Hematopoietic multipotent progenitor cell treated with erythropoietin and hydrocortisone succinate and interleukin-3 and kit ligand, for 8 days (in vitro differentiated cells): ENCODE measurements around the gene CMKLR1.

Experiments
- DNase-seq: peaks from one replicate; pipeline ENCODE4 v3.0.0-alpha.2; 2015

CMKLR1 gene

DNA sequence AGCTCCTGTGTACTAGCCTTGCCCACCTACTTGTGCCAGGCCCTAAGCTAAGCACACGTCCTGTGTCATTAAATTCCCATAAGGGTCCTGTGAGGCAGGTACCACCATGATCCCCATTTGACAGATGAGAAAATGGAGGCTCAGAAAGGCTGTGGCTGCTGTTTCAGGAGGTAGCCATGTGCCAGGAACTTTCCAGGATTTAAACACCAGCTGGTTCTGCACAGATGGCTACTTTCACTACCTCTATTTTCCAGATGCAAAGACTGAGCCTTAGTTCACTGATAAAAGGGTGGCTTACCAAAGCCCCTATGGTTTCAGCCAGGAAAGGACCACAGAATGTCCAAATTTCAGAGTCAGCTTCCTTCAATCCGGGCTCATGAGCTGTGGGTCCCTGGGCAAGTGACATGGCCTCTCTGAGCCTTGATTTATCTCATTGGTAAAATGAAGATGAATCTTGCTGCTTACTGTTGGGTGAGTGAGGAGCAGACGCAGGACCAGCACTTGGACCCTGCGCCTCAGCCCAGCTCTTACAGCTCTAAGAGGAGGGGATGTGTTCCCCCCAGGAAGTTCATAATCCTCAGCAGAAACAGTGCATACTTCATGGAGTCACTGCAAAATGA is 23.5 kb downstream of the CMKLR1 start:
- DNase-seq: no peak

DNA sequence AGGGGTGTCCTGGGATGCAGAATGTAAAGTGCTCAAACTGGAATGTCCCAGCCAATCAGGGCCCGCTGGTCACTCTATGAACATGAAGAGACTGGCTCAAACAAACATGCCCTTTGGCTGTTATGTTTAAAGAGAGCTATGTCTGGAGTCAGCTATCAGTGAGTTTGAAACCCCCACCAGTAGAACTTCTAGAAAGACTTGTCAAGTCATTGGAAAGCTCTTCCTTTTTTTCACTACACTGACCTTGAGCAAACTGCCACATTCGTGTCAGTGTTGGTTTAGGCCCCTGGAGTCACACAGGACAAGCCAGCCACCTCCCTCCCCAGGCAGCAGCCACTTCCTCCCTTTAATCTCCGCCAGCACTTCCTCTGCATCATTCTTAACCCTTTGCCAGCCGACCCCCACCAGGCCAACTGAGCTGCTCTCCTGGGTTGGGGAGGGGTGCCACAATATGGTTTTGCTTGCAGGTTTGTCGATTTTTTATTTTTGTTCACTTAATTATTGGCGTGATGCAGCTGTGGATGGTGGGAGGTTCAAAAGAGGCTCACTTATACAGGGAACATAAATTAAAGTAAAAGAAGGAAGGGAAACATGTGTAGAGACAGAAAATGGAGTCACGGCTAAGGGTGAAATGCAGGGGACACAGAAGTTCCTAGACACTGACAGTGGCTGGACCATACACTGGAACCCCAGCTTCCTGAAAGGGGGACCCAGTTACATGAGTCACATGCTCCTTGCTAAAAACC is 25.3 kb downstream of the CMKLR1 start:
- DNase-seq: peak; percentile 39

DNA sequence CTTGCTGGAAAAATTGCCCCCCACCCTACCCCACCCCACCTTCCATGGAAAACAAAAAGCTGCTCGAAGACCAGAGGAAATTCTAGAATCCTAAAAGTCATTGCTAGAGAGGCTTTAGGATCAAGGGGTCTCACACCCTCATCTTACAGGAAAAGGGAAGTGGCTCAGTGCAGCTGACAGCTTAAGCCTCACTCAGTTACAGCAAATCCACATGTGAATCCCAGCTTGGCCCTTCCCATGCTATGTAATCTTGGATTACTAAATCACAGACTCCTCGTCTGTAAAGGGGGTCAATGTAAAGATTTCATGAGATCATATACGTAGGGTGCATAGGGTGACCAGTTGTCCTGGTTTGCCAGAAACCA is 25.9 kb downstream of the CMKLR1 start:
- peak; percentile 3 for DNase-seq

DNA sequence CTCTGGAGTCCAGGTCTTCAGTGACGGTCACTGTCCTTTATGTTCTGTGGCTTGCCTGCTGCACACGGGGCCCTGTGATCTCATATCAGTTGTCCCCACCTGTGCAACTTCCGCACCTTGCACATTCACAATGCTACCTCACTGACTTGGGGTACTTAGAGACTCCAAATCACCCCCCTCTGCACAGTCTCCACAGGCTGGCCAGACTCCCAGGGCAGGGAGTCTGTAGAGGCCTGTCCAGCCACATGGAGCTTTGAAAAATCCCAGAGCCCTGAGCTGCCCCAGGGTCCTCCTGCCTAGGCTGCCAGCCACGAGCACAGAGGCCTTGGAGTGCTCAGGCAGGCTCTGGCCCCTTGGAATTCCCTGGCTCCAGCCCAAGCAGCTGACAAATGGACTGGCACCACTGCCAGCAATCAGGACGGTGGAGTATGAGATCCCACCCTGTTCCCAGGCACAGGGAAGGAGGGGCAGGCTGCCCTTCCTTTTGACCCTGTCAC is 26.4 kb downstream of the CMKLR1 start:
- DNase-seq: no peak

DNA sequence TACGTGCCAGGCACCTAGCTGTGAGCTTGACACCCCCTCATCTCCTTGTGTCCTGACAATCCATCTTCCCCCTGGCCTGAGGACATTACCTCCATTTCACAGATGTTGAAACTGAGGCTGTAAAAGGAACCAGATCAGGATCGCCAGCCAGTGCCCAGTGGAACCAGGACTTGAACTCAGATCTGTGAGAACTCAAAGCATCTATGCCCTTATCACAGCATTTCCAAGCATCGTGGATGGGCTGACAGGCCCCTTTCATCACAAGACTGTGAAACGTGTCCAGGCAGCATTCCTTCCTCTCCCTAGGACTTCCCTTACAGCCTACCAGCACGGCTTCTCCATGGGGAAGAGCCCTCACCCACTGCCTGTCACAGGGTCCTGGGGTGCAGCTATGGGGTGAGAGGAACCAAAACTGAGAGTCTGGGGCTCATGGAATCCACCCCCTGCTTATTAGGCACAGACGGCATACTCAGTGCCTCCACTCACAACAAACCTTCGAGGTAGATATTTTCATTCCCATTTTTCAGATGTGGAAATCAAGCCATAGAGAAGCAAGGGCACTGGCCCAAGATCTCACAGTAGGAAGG is 26.9 kb downstream of the CMKLR1 start:
- DNase-seq: no peak

DNA sequence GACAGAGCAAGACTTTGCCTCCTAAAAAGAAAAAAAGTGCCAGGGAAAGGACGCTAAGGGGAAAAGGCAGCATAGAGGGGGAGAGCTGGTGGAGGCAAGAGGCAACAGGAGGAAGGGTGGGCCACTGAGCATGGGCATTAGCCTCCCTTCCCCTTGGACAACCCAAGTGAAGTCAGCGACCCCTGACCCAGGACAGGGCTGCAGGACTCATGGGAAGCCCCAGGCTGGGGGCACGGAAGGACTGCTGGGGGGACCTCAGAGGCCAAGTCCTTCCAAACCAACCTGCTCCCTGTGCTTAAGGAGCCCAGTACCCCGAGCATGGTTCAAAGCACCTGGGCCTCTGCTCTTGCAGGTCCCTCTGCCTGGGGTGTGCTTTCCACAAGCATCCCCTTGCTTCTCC is 27.5 kb downstream of the CMKLR1 start:
- no peak for DNase-seq

DNA sequence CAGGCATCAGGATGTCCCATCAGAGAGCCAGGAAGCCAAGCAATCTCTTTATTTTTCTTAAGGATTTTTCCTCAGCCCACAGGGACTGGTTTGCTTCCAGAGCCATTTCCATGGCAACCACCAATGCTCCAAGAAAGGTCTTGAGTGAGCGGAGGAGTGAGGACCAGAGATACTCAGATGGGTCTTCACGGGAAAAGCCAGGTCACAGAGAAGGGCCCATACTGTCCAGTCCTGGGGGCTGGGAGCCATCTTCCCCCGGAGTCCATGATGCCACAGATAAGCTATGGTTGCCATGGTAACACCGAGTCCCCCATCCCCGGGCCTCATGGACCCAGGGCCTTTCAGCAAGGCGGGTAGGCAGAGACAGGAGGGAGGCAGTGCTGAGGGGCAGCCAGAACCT is 28.6 kb downstream of the CMKLR1 start:
- no peak for DNase-seq

DNA sequence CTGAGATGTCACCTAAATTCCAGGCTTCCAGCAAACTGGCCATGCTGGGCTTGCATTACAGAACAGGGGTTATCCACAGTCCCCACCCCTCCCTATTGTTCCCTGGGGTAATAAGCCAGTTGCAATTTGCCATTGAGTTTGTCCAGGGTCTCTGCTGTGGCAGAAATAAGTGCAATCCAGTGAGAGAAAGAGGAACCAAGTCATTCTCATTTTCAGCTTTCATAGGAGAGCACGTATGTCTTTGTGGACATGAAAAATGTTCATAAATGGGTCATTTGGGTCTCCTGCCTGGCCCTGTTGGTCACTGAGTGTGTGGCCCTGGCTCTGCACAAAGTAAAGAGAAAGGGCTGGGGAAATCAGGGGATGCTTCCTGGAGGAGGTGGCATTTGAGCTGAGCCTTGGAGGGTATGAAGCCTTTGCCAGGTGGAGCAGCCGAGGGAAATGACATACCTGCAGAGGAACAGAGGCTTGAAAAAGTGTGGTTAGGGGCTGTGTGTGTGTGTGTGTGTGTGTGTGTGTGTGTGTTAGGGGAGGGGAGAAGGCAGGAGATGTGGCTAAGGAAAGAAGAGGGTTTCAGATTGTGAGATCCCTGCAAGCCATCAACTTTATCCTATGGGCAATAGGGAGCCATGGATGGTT is 29.3 kb downstream of the CMKLR1 start:
- DNase-seq: no peak

DNA sequence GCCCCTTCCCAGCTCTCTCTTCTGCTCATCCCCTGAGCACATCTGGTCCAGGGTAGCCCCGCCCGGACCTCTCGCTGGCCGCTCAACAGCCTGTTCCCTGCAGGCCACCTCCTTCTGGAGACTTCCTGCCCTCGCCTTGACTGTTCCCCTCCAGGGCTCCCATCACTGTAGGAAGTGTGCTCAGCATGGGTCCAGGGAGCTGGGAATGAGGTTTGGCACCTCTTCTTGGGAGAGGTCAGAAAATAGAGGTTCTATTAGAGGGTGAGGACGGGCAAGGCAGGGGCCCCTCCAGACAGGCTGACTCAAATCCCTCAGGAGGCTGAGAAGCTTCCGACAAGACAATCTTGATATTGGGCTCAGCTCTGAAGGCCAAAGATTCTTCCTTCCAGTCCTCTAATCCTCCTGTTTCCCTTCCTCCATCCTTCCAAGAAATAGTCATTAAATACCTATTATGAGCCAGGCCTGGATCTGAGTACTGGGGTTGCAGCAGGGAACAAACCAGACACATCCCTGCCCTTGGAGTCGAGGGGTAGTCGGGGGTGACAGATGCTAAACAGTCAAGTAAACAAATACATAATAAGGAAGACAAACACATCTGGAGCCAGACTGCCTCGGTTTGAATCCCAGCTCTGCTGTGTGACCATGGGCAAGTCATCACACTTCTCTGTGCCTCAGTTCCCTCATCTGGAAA is 30.6 kb downstream of the CMKLR1 start:
- no peak for DNase-seq

DNA sequence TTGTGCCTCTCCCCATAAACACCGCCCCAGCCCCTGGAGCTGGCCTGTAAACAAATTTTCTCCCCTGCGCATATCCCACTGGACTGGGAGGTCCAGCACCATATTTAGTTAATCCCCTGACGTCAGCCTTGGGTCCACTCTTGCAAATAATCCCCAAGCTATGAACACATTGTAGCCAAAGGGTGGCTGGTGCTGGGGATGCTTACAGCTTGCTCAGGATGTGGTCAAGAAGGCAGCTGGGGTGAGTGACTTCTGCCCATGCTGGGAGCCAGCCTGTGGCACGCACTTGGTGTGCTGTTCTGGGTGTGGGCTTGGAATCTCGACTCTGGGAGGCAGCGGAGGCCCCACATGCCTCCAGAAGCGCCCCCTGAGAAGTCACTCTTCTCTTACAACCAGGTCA is 32.1 kb downstream of the CMKLR1 start:
- DNase-seq: no peak

DNA sequence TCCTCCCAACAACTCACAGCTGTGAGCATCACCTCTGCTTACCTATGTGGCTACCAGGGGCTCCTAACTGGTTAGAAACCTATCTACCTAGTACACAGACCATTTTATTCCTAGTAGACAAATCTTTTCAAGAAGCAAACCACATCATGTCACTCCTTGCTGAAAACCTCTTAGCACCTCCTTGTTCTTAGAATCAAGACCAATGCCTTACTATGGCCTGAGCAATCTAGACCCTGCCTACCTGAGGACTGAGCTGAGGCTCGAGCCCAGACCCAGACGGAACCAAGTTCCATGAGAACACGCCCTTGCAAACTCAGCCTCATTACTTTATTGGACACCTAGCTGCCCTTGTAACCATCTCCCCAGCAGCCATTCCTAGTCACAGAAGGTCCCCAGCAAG is 32.6 kb downstream of the CMKLR1 start:
- DNase-seq: no peak

DNA sequence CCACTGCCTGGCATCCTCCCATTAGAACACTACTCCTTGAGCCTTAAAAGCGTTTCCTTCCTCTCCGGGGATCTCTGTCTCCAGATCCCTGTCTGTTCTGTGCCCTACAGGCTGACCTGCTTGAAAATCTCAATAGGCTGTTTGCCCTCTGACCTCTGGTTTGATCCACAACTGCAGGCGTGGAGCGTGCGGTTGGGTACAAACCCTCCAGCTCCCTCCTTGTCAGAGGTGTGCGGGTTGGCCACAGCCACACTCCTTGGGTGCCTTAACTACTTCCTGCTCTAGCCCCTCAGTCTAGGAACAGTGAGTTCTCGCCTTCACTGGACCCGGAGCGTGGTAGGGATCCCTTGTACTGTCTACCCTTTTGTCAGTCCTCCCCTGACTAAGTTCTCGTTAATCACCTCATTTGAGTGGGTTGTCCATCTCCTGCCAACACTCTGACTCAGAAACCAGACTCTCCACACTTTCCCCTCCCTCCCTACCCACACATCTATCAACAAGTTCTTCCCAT is 33.1 kb downstream of the CMKLR1 start:
- DNase-seq: no peak

DNA sequence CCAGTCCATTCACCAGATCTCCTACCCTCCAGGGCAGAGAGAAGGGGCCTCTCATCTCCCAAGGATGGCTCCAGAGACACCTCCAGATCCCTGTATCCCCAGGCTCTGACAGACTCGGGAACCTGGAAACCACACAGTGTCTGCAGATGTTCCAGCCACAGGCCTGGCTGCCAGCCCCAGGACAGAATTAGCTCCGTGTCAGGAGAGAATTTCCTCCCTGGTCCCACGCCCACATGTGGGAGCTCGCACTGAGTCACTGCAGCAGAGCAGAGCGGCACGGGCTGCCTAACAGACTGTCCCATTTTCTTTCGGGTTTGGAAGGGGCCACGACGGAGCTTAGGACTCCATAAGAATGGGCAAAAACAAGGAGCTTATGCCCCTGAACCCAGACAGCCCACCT is 33.6 kb downstream of the CMKLR1 start:
- DNase-seq: no peak

DNA sequence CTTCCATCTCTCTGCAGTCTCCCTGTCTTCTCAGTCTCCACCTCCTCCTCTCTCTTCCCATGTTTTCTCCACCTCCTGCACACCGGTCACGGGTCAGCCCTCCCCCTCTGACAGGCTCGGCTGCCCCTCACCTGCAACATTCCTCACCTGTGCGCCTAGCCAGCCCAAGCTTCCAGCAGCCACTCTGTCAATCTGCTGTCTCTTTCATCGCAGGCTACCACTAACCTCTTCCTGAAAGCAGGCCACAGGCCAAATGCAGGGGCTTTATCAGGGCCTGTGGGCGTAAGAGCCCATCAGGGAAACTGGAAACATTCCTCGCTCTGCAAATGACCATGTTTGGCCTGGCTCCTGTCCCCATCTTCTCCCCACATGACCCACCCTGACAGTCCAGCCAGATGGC is 34.5 kb downstream of the CMKLR1 start:
- DNase-seq: no peak

DNA sequence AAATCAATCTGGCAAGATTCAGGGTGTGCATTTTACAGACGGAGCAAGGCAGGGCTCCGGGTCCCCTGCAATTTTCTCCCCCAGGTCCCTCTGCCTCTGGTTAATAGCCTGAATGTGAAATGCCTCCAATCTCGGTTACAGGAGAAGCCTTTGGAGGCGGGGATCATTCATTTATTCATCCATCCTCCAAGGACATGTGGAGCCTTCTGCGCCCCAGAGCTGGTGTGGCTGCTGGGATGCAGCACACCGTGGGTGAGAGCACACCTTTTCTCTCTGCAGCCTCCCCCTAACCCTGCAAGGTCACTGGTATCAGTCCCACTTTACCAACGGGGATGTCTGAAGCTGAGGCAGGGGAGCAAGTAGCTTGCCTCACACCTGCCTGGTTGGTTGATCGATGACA is 35.4 kb downstream of the CMKLR1 start:
- no peak for DNase-seq

DNA sequence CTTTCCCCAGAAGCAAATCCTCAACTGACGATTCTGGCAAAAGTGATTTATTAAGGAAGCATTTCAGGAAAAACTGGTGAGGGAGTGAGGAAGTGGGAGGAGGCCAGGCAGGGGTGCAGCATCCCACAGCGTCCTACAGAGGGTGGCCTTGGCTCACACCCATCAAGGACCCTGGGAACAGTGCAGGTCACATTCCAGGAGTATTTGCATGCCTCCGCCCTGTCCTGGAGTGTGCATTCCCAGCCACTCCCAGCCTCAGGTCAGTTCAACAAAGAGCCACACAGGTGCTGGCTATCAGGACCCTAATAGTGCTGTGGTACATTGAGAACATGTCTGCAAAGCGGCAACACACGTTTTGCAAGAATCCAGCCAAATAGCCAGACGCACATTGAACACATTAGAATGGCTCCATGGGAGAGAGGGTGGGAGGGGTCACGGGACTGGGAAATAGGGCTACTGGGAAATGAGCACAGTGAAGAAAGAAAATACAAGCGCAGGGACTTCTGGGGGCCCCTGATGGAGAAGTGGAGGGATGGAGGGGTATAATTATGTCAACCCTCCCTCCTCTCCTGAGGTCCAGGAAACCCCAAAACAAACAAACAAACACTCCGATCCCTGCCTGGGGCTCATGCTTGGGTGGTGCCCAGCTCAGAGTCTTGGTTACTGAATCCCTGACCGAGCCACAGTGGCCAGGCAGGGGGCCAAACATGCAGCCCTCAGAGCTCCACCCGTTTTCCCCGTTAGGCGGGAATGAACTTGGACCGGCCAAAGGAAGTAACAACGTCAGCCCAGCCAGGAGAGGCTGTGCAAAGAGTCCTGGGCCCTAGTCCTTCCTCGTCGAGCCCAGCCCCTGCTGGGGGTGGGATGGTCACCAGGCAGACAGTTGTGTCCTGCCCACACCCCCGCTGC is 36.5 kb downstream of the CMKLR1 start:
- no peak for DNase-seq

DNA sequence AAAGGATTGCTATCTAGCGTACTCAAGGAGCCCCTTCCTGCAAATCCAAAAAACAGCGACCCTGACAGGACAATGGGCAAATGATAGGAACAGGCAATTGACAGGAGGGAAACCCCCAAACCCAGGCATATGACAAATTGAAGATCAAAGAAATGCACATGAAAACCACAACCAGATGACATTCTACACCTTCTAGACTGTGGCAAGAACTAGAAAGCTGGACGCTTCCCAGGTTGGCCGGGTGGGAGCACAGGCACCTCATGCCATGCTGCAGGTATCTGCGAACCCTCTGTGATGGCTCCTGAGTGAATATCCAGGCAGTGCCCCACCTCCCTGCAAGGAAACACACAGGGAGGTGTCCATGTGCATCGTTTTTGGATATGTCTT is 37.1 kb downstream of the CMKLR1 start:
- DNase-seq: no peak

DNA sequence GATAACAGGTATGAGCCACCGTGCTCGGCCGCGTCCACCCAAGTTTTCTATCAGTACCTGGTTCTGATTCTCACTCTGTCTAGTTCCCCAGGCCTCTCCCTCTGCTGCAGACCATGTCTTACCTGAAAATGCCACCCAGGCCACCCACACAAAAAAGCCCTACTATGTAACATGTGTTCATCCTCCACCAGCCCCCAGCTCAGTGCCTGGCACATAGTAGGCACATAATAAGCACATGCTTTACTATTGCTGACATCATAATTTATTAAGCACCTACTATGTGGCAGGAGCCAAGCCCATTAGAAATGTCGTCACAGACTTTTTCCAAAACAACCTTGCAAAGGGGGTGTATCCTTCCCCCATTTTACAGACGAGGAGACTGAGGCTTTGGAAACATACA is 37.8 kb downstream of the CMKLR1 start:
- no peak for DNase-seq

DNA sequence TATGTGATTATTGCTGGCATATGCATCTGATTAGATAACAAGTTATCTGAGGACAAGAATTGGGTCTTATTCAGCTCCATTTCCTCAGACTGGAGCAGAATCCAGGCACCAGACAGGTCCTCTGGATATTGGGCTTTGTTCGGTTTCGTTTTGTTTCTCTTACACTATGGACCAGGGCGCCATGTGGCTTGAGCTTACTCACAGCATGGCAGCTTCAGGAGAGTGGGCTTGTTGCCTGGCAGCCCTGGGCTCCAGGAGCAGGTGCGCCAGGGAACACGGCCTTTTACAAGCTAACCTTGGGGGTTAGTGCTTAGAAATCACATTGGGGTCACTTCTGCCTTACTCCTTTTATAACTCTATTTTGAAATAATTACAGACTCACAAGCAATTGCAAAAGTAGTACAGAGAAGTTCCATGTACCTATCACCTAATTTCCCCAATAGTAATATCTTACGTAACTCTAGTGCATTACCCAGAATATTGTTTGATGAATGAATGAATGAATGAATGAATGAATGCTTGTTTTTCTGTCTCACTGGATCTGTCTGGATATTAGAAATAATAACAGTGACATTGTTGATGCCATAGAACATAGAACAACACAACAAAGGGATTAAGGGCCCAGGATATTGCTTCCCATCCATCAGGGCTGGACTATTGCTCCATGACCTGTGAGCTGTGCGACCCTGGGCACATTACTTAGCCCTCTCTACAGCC is 39.0 kb downstream of the CMKLR1 start:
- DNase-seq: no peak

DNA sequence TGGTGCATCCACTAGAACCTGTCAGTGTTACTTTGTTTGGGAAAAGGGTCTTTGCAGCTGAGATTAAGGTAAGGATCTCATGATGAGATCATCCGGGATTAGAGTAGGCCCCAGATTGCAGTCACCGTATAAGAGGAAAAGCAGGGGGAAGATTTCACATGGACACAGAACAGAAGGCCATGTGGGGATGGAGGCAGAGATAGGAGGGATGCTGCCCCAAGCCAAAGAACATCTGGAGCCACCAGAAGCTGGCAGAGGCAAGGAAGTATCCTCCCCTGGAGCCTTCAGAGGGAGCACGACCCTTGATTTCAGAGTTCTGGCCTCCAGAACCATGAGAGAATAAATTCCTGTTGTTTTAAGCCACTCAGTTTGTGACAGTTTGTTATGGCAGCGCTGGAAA is 39.6 kb downstream of the CMKLR1 start:
- DNase-seq: no peak

DNA sequence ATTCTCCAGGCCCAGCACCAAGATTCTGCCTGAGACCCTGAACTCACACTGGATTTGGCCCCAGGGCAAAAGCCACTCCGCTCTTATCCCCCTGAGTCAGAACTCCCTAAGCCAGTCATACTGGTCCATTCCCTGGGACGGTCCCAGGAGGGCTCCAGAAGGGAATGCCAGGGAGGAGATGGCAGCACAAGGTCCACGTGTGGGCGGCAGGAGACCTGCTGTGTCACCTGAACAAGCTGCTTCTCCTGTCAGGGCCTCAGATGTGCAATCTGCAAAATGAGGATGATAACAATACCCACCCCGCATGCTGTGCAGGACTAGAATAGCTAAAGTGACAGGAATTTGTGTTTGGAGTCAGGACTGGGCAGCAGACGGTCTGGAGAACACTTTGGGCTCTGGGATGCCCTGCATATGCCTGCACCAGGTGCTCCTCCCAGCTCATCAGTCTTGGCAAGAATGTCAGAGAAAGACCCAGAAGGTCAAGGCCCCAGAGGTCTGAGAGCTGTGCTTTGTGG is 40.3 kb downstream of the CMKLR1 start:
- DNase-seq: no peak
